GM11168 (cell line): ENCODE data around the gene ZIC5.
"Not testable (repeated sequence)": the region's sequence is repeated elsewhere in the genome, so short reads cannot be mapped to it uniquely, and the experiment has no call there.

ENCODE experiments used
- in situ Hi-C: fragments of 300-500 bp; cut with MboI; formaldehyde crosslinking; loops from one replicate; pipeline ENCODE4 v1.12.0; 2022; ENCODE audit warnings: low sequenced_read_pairs; ENCODE audit not compliant: unreplicated experiment

ZIC5 gene

GRCh38 chr13:99965329-99966000 is 6.1 kb downstream of the ZIC5 start:
- in situ Hi-C loops, result no loop called here

GRCh38 chr13:99963816-99964339 is 7.7 kb downstream of the ZIC5 start:
- in situ Hi-C loops, result no loop called here

GRCh38 chr13:99962242-99962641 is 9.3 kb downstream of the ZIC5 start:
- in situ Hi-C loops, result no loop called here

GRCh38 chr13:99961636-99962035 is 9.9 kb downstream of the ZIC5 start:
- in situ Hi-C loops, result no loop called here

GRCh38 chr13:99960663-99961311 is 10.8 kb downstream of the ZIC5 start:
- in situ Hi-C loops, result no loop called here

GRCh38 chr13:99959540-99960230 is 11.9 kb downstream of the ZIC5 start:
- in situ Hi-C loops, result no loop called here

- in situ Hi-C loops, result no loop called here
Observed at GRCh38 chr13:99959127-99959539, 12.4 kb downstream of the ZIC5 start.

- in situ Hi-C loops, result no loop called here
Observed at GRCh38 chr13:99958406-99959126, 13.0 kb downstream of the ZIC5 start.

GRCh38 chr13:99956473-99957349 is 14.9 kb downstream of the ZIC5 start:
- in situ Hi-C loops, result no loop called here

GRCh38 chr13:99955747-99956472 is 15.7 kb downstream of the ZIC5 start:
- in situ Hi-C loops, result no loop called here

GRCh38 chr13:99955107-99955746 is 16.3 kb downstream of the ZIC5 start:
- in situ Hi-C loops, result no loop called here

GRCh38 chr13:99953138-99953755 is 18.3 kb downstream of the ZIC5 start:
- in situ Hi-C loops, result no loop called here

- in situ Hi-C loops, result not testable (repeated sequence)
Observed at GRCh38 chr13:99951666-99952065, 19.9 kb downstream of the ZIC5 start.

GRCh38 chr13:99949679-99950413 is 21.7 kb downstream of the ZIC5 start:
- in situ Hi-C loops, result no loop called here

- in situ Hi-C loops, result no loop called here
Observed at GRCh38 chr13:99948907-99949678, 22.5 kb downstream of the ZIC5 start.

GRCh38 chr13:99948411-99948810 is 23.2 kb downstream of the ZIC5 start:
- in situ Hi-C loops, result no loop called here

- in situ Hi-C loops, result no loop called here
Observed at GRCh38 chr13:99947666-99948065, 23.9 kb downstream of the ZIC5 start.
